HepG2 (cell line): ENCODE data around the gene DAZAP1. TPM values are rescaled to one million over a fixed set of nuclear protein-coding genes. Genes with fewer than 3 reads are reported as not detected.

ENCODE experiments used
- ATAC-seq: fragments of 200-7000 bp; cut with Tn5 transposase; 3 replicates; pipeline ENCODE4 v1.9.1; 2020; ENCODE audit warnings: mild to moderate bottlenecking, moderate library complexity
- BruUV-seq: library from RNA; stranded (reverse); fragments of 400-500 nt; replicated peaks from 2 replicates; lab custom pipeline; 2021; lab: Mats Ljungman, UMichigan
- CTCF ChIA-PET: fragments of 300-600 bp; formaldehyde crosslinking; extraction: SDS; loops from one replicate; lab custom pipeline; 2021; ENCODE audit warnings: low total read pairs, inconsistent platforms, low intra/inter-chr PET ratio; lab: Yijun Ruan, JAX
- POLR2A ChIA-PET: fragments of 350-600 bp; sonication (Branson Sonifier 250); formaldehyde crosslinking; loops from one replicate; lab custom pipeline; 2020; ENCODE audit warnings: antibody characterized with exemption, inconsistent platforms; lab: Yijun Ruan, JAX
- DNase-seq: peaks from one replicate; pipeline ENCODE4 v3.0.0-alpha.2; 2015; ENCODE audit warnings: low spot score
- FAIRE-seq: peaks from 3 replicates; lab custom pipeline; 2011; peaks lifted over from hg19 to GRCh38; lab: Jason Lieb, UNC
- H2AFZ ChIP-seq: one replicate; pipeline ENCODE4 v1.6.1; 2011; ENCODE audit warnings: low read length, inconsistent platforms
- H3K27ac ChIP-seq: fragments of 300-600 bp; 3 replicates; pipeline ENCODE4 v1.8.0; 2011; ENCODE audit warnings: mixed run types, mild to moderate bottlenecking, mixed read lengths, low read length, inconsistent platforms; ENCODE audit not compliant: insufficient read depth; ENCODE audit errors: extremely low read length
- H3K27me3 ChIP-seq, 2 experiments: fragments of 200-600 bp in 1 of 2; 2 replicates in 1 of 2; 3 replicates in 1 of 2; pipeline versions ENCODE4 v1.6.0 to v1.8.0; 2011; ENCODE audit warnings: low read length in 2 of 2, mild to moderate bottlenecking in 2 of 2, moderate library complexity in 2 of 2, inconsistent platforms in 1 of 2; ENCODE audit not compliant: insufficient read depth in 2 of 2, control insufficient read depth in 1 of 2
- H3K36me3 ChIP-seq, 2 experiments: fragments of 200-600 bp in 1 of 2; replicated peaks in 1 of 2; 2 replicates in 1 of 2; 3 replicates in 1 of 2; pipeline versions ENCODE4 v1.5.1 to v1.8.0; 2011; ENCODE audit warnings: low read length in 2 of 2, inconsistent platforms in 1 of 2; ENCODE audit not compliant: insufficient read depth in 2 of 2, control insufficient read depth in 1 of 2
- H3K4me1 ChIP-seq: 2 replicates; pipeline ENCODE4 v1.5.1; 2012; ENCODE audit warnings: low read length, inconsistent platforms; ENCODE audit not compliant: insufficient read depth
- H3K4me2 ChIP-seq: 2 replicates; pipeline ENCODE4 v1.6.0; 2011; ENCODE audit warnings: low read depth, low read length, inconsistent platforms
- H3K4me3 ChIP-seq, 3 experiments: fragments of 200-600 bp in 1 of 3; sonication (generic), shearing (Covaris generic) in 1 of 3; replicated peaks in 1 of 3; 2 replicates each; pipeline ENCODE4 v1.5.1; 2011 to 2016; ENCODE audit warnings: low read length in 3 of 3, inconsistent platforms in 2 of 3, low read depth in 2 of 3, mild to moderate bottlenecking in 2 of 3, control low read depth in 1 of 3, mixed read lengths in 1 of 3; ENCODE audit not compliant: insufficient read depth in 1 of 3
- H3K79me2 ChIP-seq: one replicate; pipeline ENCODE4 v1.6.1; 2011; ENCODE audit warnings: low read length, inconsistent platforms; ENCODE audit not compliant: insufficient read depth
- H3K9ac ChIP-seq: 2 replicates; pipeline ENCODE4 v1.6.0; 2011; ENCODE audit warnings: mild to moderate bottlenecking, low read depth, low read length, inconsistent platforms; ENCODE audit not compliant: insufficient read depth
- H3K9me3 ChIP-seq: 2 replicates; pipeline ENCODE4 v1.5.1; 2012; ENCODE audit warnings: mild to moderate bottlenecking, low read length
- H4K20me1 ChIP-seq: 2 replicates; pipeline ENCODE4 v1.6.0; 2011; ENCODE audit warnings: inconsistent platforms, mild to moderate bottlenecking, low read length, moderate library complexity; ENCODE audit not compliant: insufficient read depth
- HNRNPL ChIP-seq: fragments of 200-400 bp; formaldehyde crosslinking; IDR thresholded peaks from 2 replicates; pipeline ENCODE4 v1.6.1; 2017; ENCODE audit warnings: mild to moderate bottlenecking, low read depth, low read length
- PLSCR1 ChIP-seq: sonication (generic); formaldehyde crosslinking; IDR thresholded peaks from 2 replicates; pipeline ENCODE4 v1.5.0; 2020; ENCODE audit warnings: missing genetic modification reagents, mild to moderate bottlenecking, borderline replicate concordance
- RBFOX2 ChIP-seq: fragments of 200-400 bp; formaldehyde crosslinking; IDR thresholded peaks from 2 replicates; pipeline ENCODE4 v1.6.1; 2017; ENCODE audit warnings: low read depth, mild to moderate bottlenecking, low read length
- ZNF580 ChIP-seq: IDR thresholded peaks from 2 replicates; pipeline ENCODE4 v1.6.1; 2016; ENCODE audit warnings: low read depth, borderline replicate concordance
- WGBS: methylation state at CpG from one replicate; pipeline ENCODE4 v1.1.6; 2017; ENCODE audit warnings: low lambda C conversion rate; 5-methylcytosine and 5-hydroxymethylcytosine counted together
- in situ Hi-C: cut with HindIII; loops from 2 replicates; pipeline ENCODE4 v1.10.0; 2017; ENCODE audit warnings: low pct_unique_long_range_greater_than_20kb; ENCODE audit not compliant: extremely low pct_ligation_motif_present
- intact Hi-C: fragments of 100-400 bp; cut with micrococcal nuclease; formaldehyde crosslinking; loops from one replicate; pipeline ENCODE4 v1.10.0; 2022; ENCODE audit not compliant: unreplicated experiment
- polyA plus RNA-seq, 8 experiments: library from polyadenylated mRNA; depleted of rRNA in 3 of 8; stranded (reverse) in 7 of 8; unstranded in 1 of 8; fragments of >200 nt; fragmentation: Illumina TruSeq in 4 of 8; extraction: Trizol in 4 of 8; gene quantifications; 2 replicates each; pipeline versions ENCODE4 v1.2.1 to v1.2.3, GENCODE V29; 2011 to 2016; ENCODE audit warnings: low read depth in 4 of 8, missing spikeins in 1 of 8, mixed read lengths in 1 of 8; ENCODE audit not compliant: insufficient read depth in 1 of 8
- total RNA-seq, 5 experiments: library from RNA; depleted of rRNA; stranded (reverse); fragments of >200 nt; fragmentation: Illumina TruSeq; extraction: Trizol; gene quantifications; 2 replicates each; pipeline ENCODE4 v1.2.3, GENCODE V29; 2016; ENCODE audit warnings: low read depth in 1 of 5

DAZAP1 gene
- total and polyA plus RNA-seq, 2 of the 13 experiments (the other 11 are each of a cell fraction or from before 2014, with no cell fraction given): 63.3 to 79.2 TPM

- no peak for FAIRE-seq
- no peak overlapping the region for H3K4me2 ChIP-seq
These were observed 59.8 kb downstream of the DAZAP1 start for GRCh38 chr19:1467215-1467489.

GRCh38 chr19:1467490-1468273 lies 60.3 kb downstream of the DAZAP1 start:
- Histone ChIP-seq H3K4me2 (peak overlapping the region; percentile 76; the same call in 1 of the 2 replicates), H3K79me2 (no peaks in the 10 kb centered on the region), H2AFZ (no peak overlapping the region), H3K27me3 (no peaks in the 10 kb centered on the region), H3K9ac (no peak overlapping the region), H3K27ac (no peak overlapping the region), H3K4me3 (no peak overlapping the region), H3K36me3 (no peaks in the 10 kb centered on the region), H3K4me1 (peaks cover 25% of the 10 kb centered on the region), H3K9me3 (no peaks in the 10 kb centered on the region), H4K20me1 (peaks cover 12% of the 10 kb centered on the region)
- WGBS: 96% methylated on average over 57 of the region's 92 CpGs
- FAIRE-seq: no peak
- intact Hi-C loops (no loop called here), in situ Hi-C loops (no loop called here)
- TF ChIP-seq RBFOX2 (0 out of 2 replicates have a peak, but pooled peaks have one; percentile 5), ZNF580 (CRISPR knock-in tag) (no peak)
- ChIA-PET CTCF (no interaction called here), POLR2A (no interaction called here)
- BruUV-seq: no TSS peak
- no peak for ATAC-seq
- no peak for DNase-seq

More at GRCh38 chr19:1467215-1467489, 59.8 kb downstream of the DAZAP1 start:
- peaks cover 12% of the 10 kb centered on the region for H4K20me1 ChIP-seq
- no peak overlapping the region for H2AFZ ChIP-seq
- WGBS: 98% methylated on average over 16 of the region's 36 CpGs
- ChIA-PET POLR2A (no interaction called here), CTCF (no interaction called here)
- in situ Hi-C loops (no loop called here), intact Hi-C loops (no loop called here)
- BruUV-seq: no TSS peak
- ATAC-seq: no peak
- no peak overlapping the region for H3K9ac ChIP-seq
- TF ChIP-seq PLSCR1 (CRISPR knock-in tag) (no peak), HNRNPL (peak; percentile 44; the same call in 1 of the 2 replicates)
- no peaks in the 10 kb centered on the region for H3K36me3 ChIP-seq
- H3K4me1 ChIP-seq: peaks cover 25% of the 10 kb centered on the region
- no peaks in the 10 kb centered on the region for H3K79me2 ChIP-seq
- no peak overlapping the region for H3K27ac ChIP-seq
- no peak for DNase-seq
- no peak overlapping the region for H3K4me3 ChIP-seq
- no peaks in the 10 kb centered on the region for H3K9me3 ChIP-seq
- H3K27me3 ChIP-seq: no peaks in the 10 kb centered on the region
